HG02938 (cell line): ENCODE data around the gene C10orf105.

Experiments used
- ATAC-seq: cut with Tn5 transposase; IDR thresholded peaks from one replicate; pipeline ENCODE4 v1.9.1; 2021; ENCODE audit warnings: mild to moderate bottlenecking, moderate library complexity; ENCODE audit not compliant: unreplicated experiment

The C10orf105 gene

DNA sequence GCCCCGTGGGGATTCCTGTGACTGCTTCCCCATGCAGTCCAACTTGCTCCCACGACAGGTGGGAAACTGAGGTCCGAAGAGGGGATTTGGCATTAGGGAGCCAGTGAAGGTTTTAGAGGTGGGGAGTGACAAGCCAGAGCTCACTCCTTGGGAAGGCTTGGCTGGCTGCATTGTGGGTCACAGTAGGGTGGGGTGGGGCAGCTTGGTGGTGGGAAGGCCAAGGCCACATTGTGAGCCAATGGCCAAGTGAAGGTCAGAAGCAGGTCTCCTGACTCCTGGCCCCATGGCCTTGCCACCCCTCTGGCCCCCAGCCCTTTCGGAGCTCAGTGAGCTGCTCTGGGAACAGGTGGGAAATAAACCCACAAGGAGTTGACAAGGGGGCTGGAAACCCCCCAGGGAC lies 2.5 kb downstream of the C10orf105 start:
- ATAC-seq: no peak

DNA sequence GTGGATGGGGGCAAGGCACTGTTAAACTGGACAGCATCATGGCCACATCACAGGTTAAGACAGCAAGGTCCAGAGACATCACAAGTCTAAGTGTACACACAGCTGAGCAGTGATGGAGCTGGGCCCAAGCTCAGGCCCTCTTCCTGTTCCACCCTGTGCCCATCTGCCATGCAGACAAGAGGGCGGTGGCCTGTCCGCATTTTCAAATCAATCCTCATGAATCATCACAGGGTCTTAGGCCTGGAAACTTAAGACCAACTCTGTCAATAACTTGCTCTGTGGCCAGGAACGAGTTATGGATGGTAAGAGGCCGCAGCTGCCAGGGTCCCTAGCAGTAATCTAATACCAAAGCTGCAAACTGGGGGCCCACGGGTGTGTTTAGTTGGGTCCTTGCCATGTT lies 3.2 kb downstream of the C10orf105 start:
- no peak for ATAC-seq

DNA sequence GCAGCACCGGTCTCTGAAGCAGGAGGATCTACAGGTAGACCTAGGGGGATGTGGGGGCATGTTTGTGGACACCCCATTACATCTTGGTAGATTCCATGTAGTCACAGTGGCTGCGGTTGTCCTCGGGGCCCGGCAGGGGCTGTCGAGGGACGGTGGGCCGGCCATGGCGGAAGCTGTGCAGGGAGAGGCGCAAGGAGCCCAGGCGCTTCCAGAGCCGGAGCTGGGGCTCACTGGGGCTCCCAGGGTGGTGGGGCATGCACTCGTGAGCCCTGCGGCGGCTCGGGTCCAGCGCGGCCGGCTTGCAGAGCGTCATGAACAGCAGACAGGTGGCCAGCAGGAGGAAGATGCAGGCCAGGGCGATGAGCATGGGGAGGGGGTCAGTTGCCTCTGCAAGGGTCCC lies 3.7 kb downstream of the C10orf105 start:
- no peak for ATAC-seq

DNA sequence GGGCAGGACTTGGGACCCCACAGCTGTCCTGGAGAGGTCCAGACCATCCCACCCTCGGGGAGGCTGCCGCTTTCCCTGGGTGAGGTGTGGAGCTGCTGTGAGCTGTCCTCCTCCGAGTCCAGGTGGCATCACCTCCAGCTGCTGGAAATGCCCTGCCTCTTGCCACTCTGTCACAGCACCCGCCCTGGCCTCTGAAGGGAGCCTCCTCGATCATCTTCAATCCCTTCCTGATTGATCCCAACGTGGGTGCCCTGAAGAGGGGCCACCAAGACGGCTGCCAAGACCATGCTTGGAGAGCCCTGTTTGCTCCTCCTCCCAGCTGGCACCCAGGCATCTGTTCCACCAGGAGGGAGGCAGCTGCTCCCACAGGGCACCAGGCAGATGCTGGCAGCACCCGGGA lies 4.6 kb downstream of the C10orf105 start:
- ATAC-seq: no peak

- no peak for ATAC-seq
Observed at GRCh38 chr10:71714592-71714991, 5.0 kb downstream of the C10orf105 start.

DNA sequence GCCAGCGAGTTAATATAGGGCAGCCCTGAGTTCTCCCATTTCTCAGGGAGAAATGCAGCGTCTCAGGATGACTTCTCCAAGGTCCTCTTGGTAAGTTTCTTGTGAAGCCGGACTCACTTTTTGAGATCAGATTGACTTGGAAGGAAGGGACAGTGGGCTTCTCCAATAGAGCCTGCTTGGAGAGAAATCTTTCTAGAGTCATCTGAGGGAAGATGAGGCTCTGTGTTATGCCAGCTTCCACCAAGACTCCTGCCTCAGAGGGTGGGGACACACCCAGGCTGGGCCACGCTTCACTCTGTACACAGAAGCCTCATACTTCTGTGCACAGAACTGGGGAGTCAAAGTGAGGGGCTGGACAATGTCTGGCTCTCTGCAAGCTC lies 5.6 kb downstream of the C10orf105 start:
- ATAC-seq: no peak

DNA sequence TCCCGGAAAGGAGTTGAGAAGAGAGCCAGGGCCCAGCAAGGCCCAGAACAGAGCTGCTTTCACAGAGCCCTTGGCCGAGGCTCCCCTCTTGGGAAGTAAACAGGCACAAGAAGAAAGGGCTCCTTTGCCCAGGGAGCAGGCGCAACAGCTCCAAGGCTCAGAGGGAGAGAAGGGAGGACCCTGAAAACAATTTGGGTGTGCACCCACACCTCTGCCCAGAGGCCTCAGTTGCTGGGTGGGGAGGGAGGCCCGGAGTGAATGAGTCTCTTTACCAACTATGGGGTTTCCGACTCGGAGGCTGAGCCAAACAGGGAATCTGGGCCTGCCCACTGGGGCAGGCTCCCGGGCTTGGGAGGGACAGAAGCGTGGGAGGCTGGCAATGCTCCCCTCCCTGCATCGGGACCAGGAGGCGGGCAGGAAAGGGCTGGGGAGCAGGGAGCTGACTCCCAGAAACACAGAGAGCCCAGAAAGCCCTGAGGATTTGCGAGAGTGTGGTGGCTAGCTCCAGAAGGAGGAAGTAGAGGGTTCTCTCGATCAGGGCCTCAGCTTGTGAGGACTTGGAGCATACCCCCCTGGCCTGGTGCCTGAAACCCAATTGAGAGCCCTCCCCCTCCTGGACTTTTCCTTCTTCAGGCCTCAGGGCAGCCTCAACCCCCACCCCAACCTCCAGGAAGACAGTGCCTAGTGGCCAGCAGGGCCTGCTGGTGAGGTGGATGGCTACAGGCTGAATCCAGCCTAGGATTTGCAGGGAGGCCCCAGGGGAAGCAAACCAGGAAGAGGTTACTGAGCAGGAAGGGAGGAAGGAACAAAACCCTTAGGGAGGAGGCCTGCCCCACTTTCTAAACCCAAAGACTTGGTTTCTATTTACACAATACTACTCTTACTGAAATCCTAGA lies 6.2 kb downstream of the C10orf105 start:
- ATAC-seq: no peak

DNA sequence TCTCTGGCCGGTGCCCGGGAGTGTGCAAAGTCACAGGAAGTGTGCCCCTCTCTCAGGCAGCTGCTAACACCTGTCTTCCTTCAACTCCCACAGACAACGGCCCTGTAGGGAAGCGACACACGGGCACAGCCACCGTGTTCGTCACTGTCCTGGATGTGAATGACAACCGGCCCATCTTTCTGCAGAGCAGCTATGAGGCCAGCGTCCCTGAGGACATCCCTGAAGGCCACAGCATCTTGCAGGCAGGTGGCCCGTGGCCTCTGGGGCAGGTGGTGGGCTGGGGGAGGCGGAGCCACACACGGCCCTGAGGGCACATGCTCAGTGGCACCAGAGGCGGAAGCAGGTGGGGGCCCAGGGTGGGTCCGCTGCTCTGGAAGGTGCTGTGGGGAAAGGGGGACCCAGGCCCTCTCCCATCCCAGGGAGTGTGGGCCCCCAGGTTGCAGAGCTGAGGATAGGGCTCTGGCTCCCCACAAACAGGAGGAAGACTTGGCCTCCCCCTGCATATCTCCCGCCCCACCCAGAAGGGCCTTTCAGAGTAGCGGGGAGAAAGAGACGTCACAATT lies 6.9 kb downstream of the C10orf105 start:
- no peak for ATAC-seq

DNA sequence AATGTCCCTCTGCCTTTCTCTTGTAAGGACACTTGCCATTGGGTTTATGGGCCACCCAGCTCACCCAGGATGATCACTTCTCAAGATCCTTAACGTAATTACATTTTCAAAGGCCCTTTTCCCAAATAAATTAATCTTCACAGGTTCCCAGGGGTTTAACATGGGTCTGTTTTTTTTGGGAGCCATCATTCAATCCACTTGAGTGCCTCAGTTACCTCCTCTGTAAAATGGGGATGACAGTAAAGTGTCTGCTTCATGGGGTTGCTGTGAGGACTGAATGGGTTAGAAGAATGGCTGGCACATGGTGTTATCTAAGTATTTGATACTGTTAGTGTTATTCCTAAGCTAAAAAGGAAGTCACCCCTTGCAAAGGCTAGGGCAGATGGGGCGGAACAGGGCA lies 7.4 kb downstream of the C10orf105 start:
- no peak for ATAC-seq

DNA sequence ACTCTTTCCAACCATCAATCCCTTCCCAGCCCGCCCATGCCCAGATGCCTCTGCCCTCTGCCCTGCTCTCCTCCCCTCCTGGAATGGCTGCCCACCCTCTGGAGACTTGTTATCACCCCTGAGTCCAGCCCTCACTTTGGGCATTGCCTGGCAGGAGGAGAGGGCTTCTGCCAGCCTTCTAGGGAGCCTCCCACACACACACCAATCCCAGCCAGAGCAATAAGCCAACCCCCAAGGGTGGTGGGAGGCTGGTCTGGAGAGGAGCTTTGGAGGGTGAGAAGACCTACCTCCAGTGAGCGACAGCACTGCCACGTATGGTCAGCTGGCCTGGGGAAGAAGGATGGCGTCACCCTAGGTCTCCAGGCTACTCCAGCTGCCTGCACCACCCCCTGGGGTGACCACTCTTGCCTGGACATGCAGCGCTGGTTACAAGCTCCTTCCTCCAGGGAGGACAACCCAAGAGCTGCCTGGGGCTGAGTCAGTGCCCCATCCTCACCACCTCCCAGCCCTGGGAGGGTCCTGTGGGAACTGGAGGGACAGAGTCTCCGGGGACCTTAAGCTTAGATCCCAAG lies 8.4 kb downstream of the C10orf105 start:
- ATAC-seq: no peak

- ATAC-seq: no peak
Observed at GRCh38 chr10:71710519-71710918, 9.1 kb downstream of the C10orf105 start.

DNA sequence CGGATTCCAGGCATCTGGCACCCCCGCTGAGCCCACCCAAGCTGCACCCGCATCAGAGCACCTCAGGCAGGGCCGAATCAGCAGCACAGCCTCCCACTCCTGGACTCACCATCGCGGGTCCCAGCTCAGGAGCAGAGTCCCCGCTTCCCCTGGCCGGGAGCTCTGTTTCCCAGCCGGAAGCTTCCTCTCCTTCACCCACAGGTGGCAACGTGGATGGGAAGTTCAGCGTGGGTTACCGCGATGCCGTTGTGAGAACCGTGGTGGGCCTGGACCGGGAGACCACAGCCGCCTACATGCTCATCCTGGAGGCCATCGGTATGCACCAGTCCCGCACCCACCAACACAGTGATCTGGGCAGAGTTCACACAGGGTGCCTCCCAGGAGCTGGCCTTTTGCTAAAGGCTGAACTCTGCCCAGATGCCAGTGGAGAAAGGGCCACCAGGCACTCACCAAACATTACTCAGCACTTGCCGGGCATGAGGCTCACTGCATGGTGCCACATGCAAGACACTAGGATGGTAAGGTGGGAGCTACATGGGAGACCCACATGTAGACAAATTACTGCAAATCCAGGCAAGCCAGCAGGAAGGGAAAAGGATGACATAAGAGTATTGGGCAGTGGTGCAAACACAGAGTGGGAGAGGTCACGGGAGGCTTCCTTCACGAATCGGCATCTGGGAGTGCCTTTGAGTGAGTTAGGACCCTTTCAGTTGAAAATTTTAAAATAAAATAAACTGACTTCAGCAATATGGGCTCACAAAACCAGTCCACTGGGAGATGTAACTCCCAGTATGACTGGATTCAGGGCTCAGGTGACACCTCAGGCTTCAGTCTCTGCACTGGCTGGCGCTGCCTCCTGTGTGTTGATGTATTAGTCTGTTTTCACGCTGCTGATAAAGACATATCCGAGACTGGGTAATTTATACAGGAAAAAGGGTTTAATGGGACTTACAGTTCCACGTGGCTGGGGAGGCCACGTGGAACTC lies 10.4 kb downstream of the C10orf105 start:
- ATAC-seq: no peak

GRCh38 chr10:71708301-71708703 lies 11.3 kb downstream of the C10orf105 start:
- no peak for ATAC-seq

GRCh38 chr10:71707240-71707789 lies 12.3 kb downstream of the C10orf105 start:
- ATAC-seq: no peak

DNA sequence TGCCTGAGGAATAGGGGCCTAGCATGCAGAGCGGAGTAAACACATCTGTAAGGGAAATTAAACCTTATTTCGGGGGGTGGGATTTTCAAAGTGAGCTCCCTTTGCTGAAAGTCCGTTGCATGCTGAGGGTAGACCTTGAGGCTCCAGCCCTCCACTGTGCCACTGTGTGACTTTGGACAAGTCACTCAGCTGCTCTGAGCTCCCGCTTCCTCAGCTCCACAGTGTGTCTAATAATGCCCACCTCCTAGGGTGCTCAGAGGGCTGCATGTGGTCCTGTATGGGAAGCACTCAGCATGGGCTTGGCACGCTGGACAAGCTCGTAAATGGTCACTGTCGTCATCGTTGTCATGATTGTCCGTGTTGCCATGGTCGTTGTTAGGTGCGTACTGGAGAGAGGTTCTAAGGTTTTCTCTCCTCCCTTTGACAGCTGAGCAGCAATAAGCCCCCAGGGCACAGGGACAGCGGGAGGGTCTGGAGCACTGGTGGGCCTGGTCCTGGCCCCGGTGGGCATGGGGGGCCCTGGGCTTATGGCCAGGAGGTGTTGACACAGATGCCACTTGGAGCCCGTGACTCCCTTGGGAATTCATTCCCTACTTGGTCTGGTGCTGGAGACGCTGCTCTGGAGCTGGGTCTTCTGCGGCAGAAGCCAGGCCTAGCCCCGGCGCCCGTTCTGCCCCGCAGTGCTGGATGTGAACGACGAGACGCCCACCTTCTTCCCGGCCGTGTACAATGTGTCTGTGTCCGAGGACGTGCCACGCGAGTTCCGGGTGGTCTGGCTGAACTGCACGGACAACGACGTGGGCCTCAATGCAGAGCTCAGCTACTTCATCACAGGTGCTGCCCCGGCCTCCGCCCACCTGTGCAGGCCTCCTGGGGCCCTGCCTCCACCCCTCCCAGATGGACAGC lies 13.1 kb downstream of the C10orf105 start:
- ATAC-seq: no peak

DNA sequence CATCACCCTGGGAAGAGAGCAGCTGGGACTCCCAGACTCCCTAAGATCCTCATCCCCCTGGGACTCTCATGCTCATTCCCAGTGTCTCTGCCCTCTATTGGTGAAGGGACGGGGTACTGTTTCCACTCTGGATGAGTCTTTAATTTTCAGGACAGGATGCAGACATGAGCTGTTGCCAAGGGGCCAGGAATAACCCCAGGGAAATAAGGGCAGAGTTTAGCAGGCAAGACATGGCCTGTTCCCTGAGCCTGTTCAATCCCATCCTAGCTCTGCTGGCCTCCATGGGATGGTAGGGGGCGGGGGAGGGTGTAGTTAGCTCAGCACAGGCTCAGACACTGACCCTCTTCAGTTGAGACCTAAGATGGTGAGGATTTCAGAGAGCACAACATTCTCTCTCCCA lies 14.0 kb downstream of the C10orf105 start:
- no peak for ATAC-seq

- ATAC-seq: no peak
Observed at GRCh38 chr10:71704816-71705215, 14.8 kb downstream of the C10orf105 start.

DNA sequence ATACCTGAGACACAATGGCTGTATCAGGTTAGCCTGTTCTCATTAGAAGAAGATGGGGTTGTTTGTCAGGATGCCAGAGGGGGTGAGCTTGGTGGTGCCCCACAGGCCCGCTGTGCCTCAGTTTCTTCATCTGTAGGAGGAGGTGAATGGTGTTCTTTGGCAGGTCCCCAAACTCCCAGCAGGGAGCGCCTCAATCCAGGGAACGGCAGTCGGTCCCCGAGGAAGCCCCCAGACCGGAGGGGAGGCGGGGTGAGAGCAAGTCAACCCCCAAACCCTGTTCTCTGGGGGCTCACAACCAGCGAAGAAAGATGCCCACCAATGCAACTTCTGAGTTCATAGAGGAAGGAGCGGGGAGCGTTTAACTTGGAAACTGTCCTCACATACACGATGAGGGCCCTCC lies 16.0 kb downstream of the C10orf105 start:
- no peak for ATAC-seq

GRCh38 chr10:71701496-71702132 lies 18.0 kb downstream of the C10orf105 start:
- no peak for ATAC-seq
